ENCODE results near the gene CNOT10.

Gene CNOT10

GRCh38 chr3:32818970-32819511 lies 134.1 kb downstream of the CNOT10 start:
- no peak for DNase-seq (ENCODE audit: low read depth)

GRCh38 chr3:32819551-32820348 lies 134.8 kb downstream of the CNOT10 start:
- DNase-seq (ENCODE audit: low read depth), result no peak

- DNase-seq (ENCODE audit: low read depth), result no peak
Measured at GRCh38 chr3:32820430-32820829, 135.4 kb downstream of the CNOT10 start.

GRCh38 chr3:32820971-32821685 lies 136.1 kb downstream of the CNOT10 start:
- no peak for DNase-seq (ENCODE audit: low read depth)

- no peak for DNase-seq (ENCODE audit: low read depth)
Measured at GRCh38 chr3:32821686-32822296, 136.8 kb downstream of the CNOT10 start.

- DNase-seq (ENCODE audit: low read depth), result no peak
Measured at GRCh38 chr3:32822609-32823498, 137.9 kb downstream of the CNOT10 start.
